BE2C (cell line): Measurements from ENCODE around the gene RORC. TPM values are rescaled to one million over a fixed set of nuclear protein-coding genes. Genes with fewer than 3 reads are reported as not detected.
"Not testable (repeated sequence)": the region's sequence is repeated elsewhere in the genome, so short reads cannot be mapped to it uniquely, and the experiment has no call there.

Experiments used
- DNase-seq: peaks from one replicate; pipeline ENCODE4 v3.0.0-alpha.2; 2020
- H3K27me3 ChIP-seq: fragments of 250-450 bp; sonication (Bioruptor Pico); 2 replicates; pipeline ENCODE4 v1.5.1; 2020; ENCODE audit warnings: mild to moderate bottlenecking
- H3K36me3 ChIP-seq: fragments of 250-450 bp; sonication (Bioruptor Pico); 2 replicates; pipeline ENCODE4 v1.5.1; 2020; ENCODE audit warnings: mild to moderate bottlenecking
- H3K4me1 ChIP-seq: fragments of 250-450 bp; sonication (Bioruptor Pico); 2 replicates; pipeline ENCODE4 v1.5.1; 2020
- H3K4me3 ChIP-seq: 2 replicates; pipeline ENCODE4 v1.5.1; 2011; ENCODE audit warnings: low read depth, low read length
- H3K9me3 ChIP-seq: fragments of 250-450 bp; sonication (Bioruptor Pico); 2 replicates; pipeline ENCODE4 v1.5.1; 2020
- CTCF ChIP-seq: IDR thresholded peaks from 2 replicates; pipeline ENCODE4 v1.5.1; 2012; ENCODE audit warnings: mild to moderate bottlenecking, low read depth, low read length
- polyA plus RNA-seq: library from polyadenylated mRNA; unstranded; fragments of >200 nt; gene quantifications from one replicate; pipeline ENCODE4 v1.2.1, GENCODE V29; 2012; ENCODE audit warnings: low read depth, missing spikeins; ENCODE audit not compliant: insufficient read length, insufficient read depth

The RORC gene
- 2.6 TPM for polyA plus RNA-seq

GRCh38 chr1:151831605-151832004 is at the start of gene RORC:
Gene RORC (minus strand): TSS chr1:151831802. CDS start chr1:151831764, 38 bp downstream.
- peaks cover 39% of the 10 kb centered on the region for H3K4me1 ChIP-seq
- no peaks in the 10 kb centered on the region for H3K27me3 ChIP-seq
- H3K36me3 ChIP-seq, result no peaks in the 10 kb centered on the region
- no peaks in the 10 kb centered on the region for H3K9me3 ChIP-seq
- no peak for TF ChIP-seq CTCF
- no peak within 1 kb of the TSS for H3K4me3 ChIP-seq
- no peak for DNase-seq

- no peak for DNase-seq
- H3K36me3 ChIP-seq, result no peaks in the 10 kb centered on the region
- no peak overlapping the region for H3K4me3 ChIP-seq
- no peaks in the 10 kb centered on the region for H3K9me3 ChIP-seq
- H3K4me1 ChIP-seq, result no peaks in the 10 kb centered on the region
- no peak for TF ChIP-seq CTCF
- H3K27me3 ChIP-seq, result no peaks in the 10 kb centered on the region
These were observed 44.0 kb upstream of the RORC start for GRCh38 chr1:151875419-151876097.

- not testable (repeated sequence) for H3K27me3 ChIP-seq, H3K36me3 ChIP-seq, H3K9me3 ChIP-seq, DNase-seq, H3K4me3 ChIP-seq, H3K4me1 ChIP-seq
These were observed 41.2 kb upstream of the RORC start for GRCh38 chr1:151872776-151873175.

GRCh38 chr1:151871284-151872030 is 39.9 kb upstream of the RORC start:
- Histone ChIP-seq H3K36me3 (no peaks in the 10 kb centered on the region), H3K4me3 (no peak overlapping the region), H3K9me3 (no peaks in the 10 kb centered on the region), H3K4me1 (no peaks in the 10 kb centered on the region), H3K27me3 (no peaks in the 10 kb centered on the region)
- no peak for TF ChIP-seq CTCF
- DNase-seq, result no peak

GRCh38 chr1:151868486-151868885 is 36.9 kb upstream of the RORC start:
- no peak for TF ChIP-seq CTCF

GRCh38 chr1:151867765-151868411 is 36.3 kb upstream of the RORC start:
- TF ChIP-seq CTCF, result no peak
- Histone ChIP-seq H3K4me3 (no peak overlapping the region), H3K27me3 (no peaks in the 10 kb centered on the region), H3K9me3 (no peaks in the 10 kb centered on the region), H3K36me3 (no peaks in the 10 kb centered on the region), H3K4me1 (no peaks in the 10 kb centered on the region)
- no peak for DNase-seq

More at GRCh38 chr1:151868486-151868885, 36.9 kb upstream of the RORC start:
- no peak overlapping the region for H3K4me3 ChIP-seq
- no peaks in the 10 kb centered on the region for H3K4me1 ChIP-seq
- no peak for DNase-seq
- H3K36me3 ChIP-seq, result no peaks in the 10 kb centered on the region
- no peaks in the 10 kb centered on the region for H3K27me3 ChIP-seq
- H3K9me3 ChIP-seq, result no peaks in the 10 kb centered on the region
